ENCODE measurements around the gene MLLT10.

GRCh38 chr10:21490711-21491105 lies 43.3 kb upstream of the MLLT10 start:
- TF ChIP-seq MAX (IDR thresholded peaks at IDR 0.05) (no peak), CTCF (IDR thresholded peaks at IDR 0.05 in 2 of 3, conservative IDR thresholded peaks at IDR 0.05 in 1 of 3; ENCODE audit: borderline replicate concordance in 1 of 3, insufficient read depth in 1 of 3, low read depth in 2 of 3, low read length in 2 of 3) (no peak), ATF3 (IDR thresholded peaks at IDR 0.05) (no peak)
